ENCODE measurements around the gene FOXK2.

DNA sequence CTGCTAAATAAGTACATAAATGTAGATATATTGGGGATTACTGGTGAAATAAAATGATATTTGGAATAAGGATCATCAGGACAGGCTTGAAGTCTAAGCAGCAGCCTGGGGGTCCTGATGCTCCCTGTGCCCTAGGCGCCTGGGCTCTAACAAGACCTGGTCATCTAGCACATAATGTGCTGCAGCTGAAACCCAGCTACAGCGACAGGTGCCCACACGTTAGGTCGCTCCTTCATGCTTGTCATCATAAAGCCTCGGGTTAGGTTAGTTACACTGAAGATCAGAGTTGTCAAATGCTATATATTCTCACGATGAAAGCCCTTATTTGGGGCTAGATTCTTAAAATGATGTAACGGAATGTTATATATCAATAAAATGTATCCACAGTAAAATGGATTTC is 49.5 kb upstream of the FOXK2 start:
- TF ChIP-seq YY1 (IDR thresholded peaks at IDR 0.05; ENCODE audit: low read depth) = no peak
- no peak for TF ChIP-seq NFIC (IDR thresholded peaks at IDR 0.05)
- TF ChIP-seq CREB1 (IDR thresholded peaks at IDR 0.05; ENCODE audit: low read depth) = no peak
- TF ChIP-seq RAD21 (IDR thresholded peaks at IDR 0.05; ENCODE audit: low read depth) = no peak
- no peak for TF ChIP-seq CEBPB (IDR thresholded peaks at IDR 0.05)
- TF ChIP-seq TAF1 (IDR thresholded peaks at IDR 0.05; ENCODE audit: low read depth) = no peak
- no peak for TF ChIP-seq MAX (IDR thresholded peaks at IDR 0.05)
- TF ChIP-seq TEAD4 (IDR thresholded peaks at IDR 0.05) = no peak
